HepG2 (cell line): Measurements from ENCODE around the gene CRISPLD2. TPM values are rescaled to one million over a fixed set of nuclear protein-coding genes. Genes with fewer than 3 reads are reported as not detected.

Experiments
- ATAD3A ChIP-seq: sonication (generic); formaldehyde crosslinking; IDR thresholded peaks from 2 replicates; pipeline ENCODE4 v1.4.0; 2020; ENCODE audit warnings: missing genetic modification reagents
- ATF7 ChIP-seq, 2 experiments: fragments of 450-650 bp in 1 of 2; sonication (generic) in 1 of 2; formaldehyde crosslinking in 1 of 2; IDR thresholded peaks; 2 replicates each; pipeline versions ENCODE4 v1.4.0 to v1.6.1; 2016 to 2020; ENCODE audit warnings: antibody characterized with exemption in 1 of 2, mild to moderate bottlenecking in 1 of 2, missing genetic modification reagents in 1 of 2
- CBX5 ChIP-seq: sonication (generic); formaldehyde crosslinking; IDR thresholded peaks from 2 replicates; pipeline ENCODE4 v1.4.0; 2020; ENCODE audit warnings: missing genetic modification reagents, borderline replicate concordance
- CEBPG ChIP-seq: IDR thresholded peaks from 2 replicates; pipeline ENCODE4 v1.6.1; 2016
- FOSL1 ChIP-seq: sonication (generic); formaldehyde crosslinking; IDR thresholded peaks from 2 replicates; pipeline ENCODE4 v1.9.0; 2021; ENCODE audit warnings: missing genetic modification reagents, borderline replicate concordance
- FOXO4 ChIP-seq: sonication (generic); formaldehyde crosslinking; conservative IDR thresholded peaks from 2 replicates; pipeline ENCODE4 v1.8.1; 2023; ENCODE audit warnings: missing genetic modification reagents
- GPBP1L1 ChIP-seq: sonication (generic); formaldehyde crosslinking; IDR thresholded peaks from 2 replicates; pipeline ENCODE4 v1.5.0; 2020; ENCODE audit warnings: mild to moderate bottlenecking, missing genetic modification reagents
- HBP1 ChIP-seq: IDR thresholded peaks from 2 replicates; pipeline ENCODE4 v1.6.1; 2016; ENCODE audit warnings: low read depth, control low read depth
- IKZF5 ChIP-seq: IDR thresholded peaks from 2 replicates; pipeline ENCODE4 v1.6.1; 2018; ENCODE audit warnings: missing genetic modification reagents, mild to moderate bottlenecking, missing compliant biosample characterization
- KDM2A ChIP-seq: sonication (generic); formaldehyde crosslinking; IDR thresholded peaks from 2 replicates; pipeline ENCODE4 v1.4.0; 2020; ENCODE audit warnings: low read depth, missing genetic modification reagents, borderline replicate concordance
- KLF16 ChIP-seq, 2 experiments: sonication (generic) in 1 of 2; formaldehyde crosslinking in 1 of 2; IDR thresholded peaks; 2 replicates each; pipeline versions ENCODE4 v1.6.1 to v1.8.0; 2016 to 2023; ENCODE audit warnings: missing genetic modification reagents in 2 of 2, missing compliant biosample characterization in 1 of 2
- NBN ChIP-seq: fragments of 450-650 bp; conservative IDR thresholded peaks from 2 replicates; pipeline ENCODE4 v1.6.1; 2017
- NR2F6 ChIP-seq, 2 experiments: IDR thresholded peaks; 2 replicates each; pipeline ENCODE4 v1.6.1; 2016; ENCODE audit warnings: antibody characterized with exemption in 1 of 2, mild to moderate bottlenecking in 1 of 2
- RAD21 ChIP-seq: fragments of 450-650 bp; formaldehyde crosslinking; IDR thresholded peaks from 2 replicates; pipeline ENCODE4 v1.5.0; 2020; ENCODE audit warnings: mild to moderate bottlenecking
- RFX5 ChIP-seq: IDR thresholded peaks from 2 replicates; pipeline ENCODE4 v1.6.1; 2011; ENCODE audit warnings: low read depth, low read length, improper control_type of control experiment
- TBX2 ChIP-seq: sonication (generic); formaldehyde crosslinking; IDR thresholded peaks from 2 replicates; pipeline ENCODE4 v1.5.0; 2020; ENCODE audit warnings: missing genetic modification reagents, mild to moderate bottlenecking, borderline replicate concordance
- U2AF1 ChIP-seq: fragments of 200-400 bp; formaldehyde crosslinking; optimal IDR thresholded peaks from 2 replicates; pipeline ENCODE3; 2017; ENCODE audit warnings: mild to moderate bottlenecking, low read depth, low read length
- ZNF17 ChIP-seq: sonication (generic); formaldehyde crosslinking; IDR thresholded peaks from 2 replicates; pipeline ENCODE4 v1.5.0; 2020; ENCODE audit warnings: mild to moderate bottlenecking, missing genetic modification reagents
- ZNF18 ChIP-seq: sonication (generic); formaldehyde crosslinking; IDR thresholded peaks from 2 replicates; pipeline ENCODE4 v1.8.0; 2022; ENCODE audit warnings: mild to moderate bottlenecking, missing genetic modification reagents; ENCODE audit not compliant: insufficient replicate concordance
- ZNF282 ChIP-seq: fragments of 450-650 bp; IDR thresholded peaks from 2 replicates; pipeline ENCODE4 v1.6.1; 2018; ENCODE audit not compliant: partially characterized antibody
- ZNF512 ChIP-seq: sonication (generic); formaldehyde crosslinking; IDR thresholded peaks from 2 replicates; pipeline ENCODE4 v1.4.0; 2020; ENCODE audit warnings: mild to moderate bottlenecking, missing genetic modification reagents
- ZNF782 ChIP-seq: sonication (generic); formaldehyde crosslinking; IDR thresholded peaks from 2 replicates; pipeline ENCODE4 v1.4.0; 2020; ENCODE audit warnings: missing genetic modification reagents, mild to moderate bottlenecking, borderline replicate concordance
- polyA plus RNA-seq, 8 experiments: library from polyadenylated mRNA; depleted of rRNA in 3 of 8; stranded (reverse) in 7 of 8; unstranded in 1 of 8; fragments of >200 nt; fragmentation: Illumina TruSeq in 4 of 8; extraction: Trizol in 4 of 8; gene quantifications; 2 replicates each; pipeline versions ENCODE4 v1.2.1 to v1.2.3, GENCODE V29; 2011 to 2016; ENCODE audit warnings: low read depth in 4 of 8, missing spikeins in 1 of 8, mixed read lengths in 1 of 8; ENCODE audit not compliant: insufficient read depth in 1 of 8
- total RNA-seq, 5 experiments: library from RNA; depleted of rRNA; stranded (reverse); fragments of >200 nt; fragmentation: Illumina TruSeq; extraction: Trizol; gene quantifications; 2 replicates each; pipeline ENCODE4 v1.2.3, GENCODE V29; 2016; ENCODE audit warnings: low read depth in 1 of 5

Gene CRISPLD2
- total and polyA plus RNA-seq, 2 of the 13 experiments (the other 11 are each of a cell fraction or from before 2014, with no cell fraction given) = 0.04 to 0.31 TPM

GRCh38 chr16:84816023-84816422 is 3.8 kb upstream of the CRISPLD2 start (continued):
- TF ChIP-seq HBP1 (CRISPR knock-in tag) (0 out of 2 replicates have a peak, but pooled peaks have one; percentile 40), ZNF18 (no peak), IKZF5 (CRISPR knock-in tag) (no peak), ATF7 (IDR thresholded peaks at IDR 0.05) (no peak), ATF7 (CRISPR knock-in tag; IDR thresholded peaks at IDR 0.05) (no peak), RAD21 (CRISPR knock-in tag) (peak; percentile 18; the same call in 1 of the 2 replicates), KLF16 (CRISPR knock-in tag; IDR thresholded peaks at IDR 0.05) (no peak), NBN (no peak), FOSL1 (CRISPR knock-in tag) (no peak), NR2F6 (IDR thresholded peaks at IDR 0.05) (peak; percentile 70), NR2F6 (CRISPR knock-in tag; IDR thresholded peaks at IDR 0.05) (peak; percentile 94), KDM2A (CRISPR knock-in tag) (0 out of 2 replicates have a peak, but pooled peaks have one; percentile 25), FOXO4 (CRISPR knock-in tag) (no peak), ZNF17 (CRISPR knock-in tag) (no peak), TBX2 (no peak), ZNF512 (CRISPR knock-in tag) (no peak), CEBPG (CRISPR knock-in tag) (peak; percentile 80), CBX5 (CRISPR knock-in tag) (no peak), RFX5 (no peak), ZNF782 (CRISPR knock-in tag) (no peak), ATAD3A (no peak), U2AF1 (no peak), GPBP1L1 (no peak), ZNF282 (no peak)
